Umbilical cord (tissue), 2 donors: ENCODE data around the gene PTP4A2. TPM values are rescaled to one million over a fixed set of nuclear protein-coding genes. Genes with fewer than 3 reads are reported as not detected.
"Not testable (repeated sequence)": the region's sequence is repeated elsewhere in the genome, so short reads cannot be mapped to it uniquely, and the experiment has no call there.

Experiments
- DNase-seq: peaks from one replicate; pipeline ENCODE4 v3.0.0-alpha.2; 2015; ENCODE audit warnings: low spot score
- total RNA-seq: library from RNA; depleted of rRNA; stranded (reverse); fragments of >200 nt; gene quantifications from one replicate; pipeline ENCODE4 v1.2.3, GENCODE V29; 2014; ENCODE audit warnings: low replicate concordance; ENCODE audit not compliant: insufficient read depth

The PTP4A2 gene
- total RNA-seq, 1 donor from 2014 or later, result 544 TPM

DNA sequence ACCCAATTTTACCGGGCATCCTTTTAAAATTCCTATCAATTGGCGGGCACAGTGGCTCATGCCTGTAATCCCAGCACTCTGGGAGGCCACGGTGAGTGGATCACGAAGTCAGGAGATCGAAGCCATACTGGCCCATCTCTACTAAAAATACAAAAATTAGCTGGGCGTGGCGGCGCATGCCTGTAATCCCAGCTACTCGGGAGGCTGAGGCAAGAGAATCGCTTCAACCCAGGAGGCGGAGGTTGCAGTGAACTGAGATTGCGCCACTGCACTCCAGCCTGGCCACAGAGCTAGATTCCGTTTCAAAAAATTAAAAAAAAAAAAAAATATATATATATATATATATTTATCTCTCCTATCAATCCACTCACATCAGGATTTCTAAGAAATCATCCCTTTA is 12.3 kb downstream of the PTP4A2 start:
- not testable (repeated sequence) for DNase-seq

DNA sequence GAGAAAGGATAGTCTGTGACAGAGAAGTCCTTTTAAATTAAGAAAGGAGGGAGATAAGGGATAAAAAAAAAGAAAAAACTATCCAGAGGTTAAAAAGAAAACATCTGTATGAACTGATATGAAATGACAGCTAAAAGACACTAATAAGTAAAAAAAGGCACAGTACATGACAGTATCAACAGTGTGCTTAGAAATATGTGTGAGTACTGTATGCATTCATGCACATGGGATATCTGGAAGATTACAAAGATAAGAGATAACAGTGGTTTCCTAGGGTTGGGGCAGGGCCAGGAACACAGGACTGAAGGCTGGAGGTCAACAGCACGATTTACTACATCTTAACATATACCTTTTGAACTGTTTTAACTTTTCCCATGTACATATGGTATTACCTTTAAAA is 13.3 kb downstream of the PTP4A2 start:
- peak; percentile 49 for DNase-seq

DNA sequence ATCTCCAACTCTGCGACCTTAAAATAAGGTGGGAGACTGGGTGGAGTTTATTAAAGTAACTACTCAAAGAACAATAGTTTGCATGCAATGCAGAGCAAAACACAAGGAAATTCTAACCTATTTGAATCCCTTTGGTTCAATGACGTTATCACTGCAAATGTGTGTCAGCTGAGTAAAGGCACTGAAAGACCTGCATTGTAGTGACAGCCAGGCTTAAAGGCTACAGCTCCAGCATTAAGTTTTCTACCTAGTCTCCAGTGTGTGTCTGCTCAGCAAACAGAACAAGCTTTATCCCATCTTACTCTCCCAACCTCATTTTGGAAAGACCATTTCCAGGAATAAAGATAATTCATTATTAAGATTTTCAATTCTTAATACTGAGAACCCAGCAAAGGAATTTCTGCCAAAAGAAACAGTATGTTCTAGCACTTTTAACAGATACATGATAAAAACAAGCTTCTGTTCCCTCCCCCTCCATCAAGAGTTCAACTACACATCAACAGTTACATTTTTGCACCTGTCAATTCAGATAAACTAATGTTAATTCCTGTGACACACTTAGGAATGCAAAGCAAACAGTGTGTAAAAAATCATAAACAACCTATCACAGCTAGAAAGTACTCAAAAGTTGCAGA is 14.2 kb downstream of the PTP4A2 start:
- DNase-seq, result peak; percentile 39

DNA sequence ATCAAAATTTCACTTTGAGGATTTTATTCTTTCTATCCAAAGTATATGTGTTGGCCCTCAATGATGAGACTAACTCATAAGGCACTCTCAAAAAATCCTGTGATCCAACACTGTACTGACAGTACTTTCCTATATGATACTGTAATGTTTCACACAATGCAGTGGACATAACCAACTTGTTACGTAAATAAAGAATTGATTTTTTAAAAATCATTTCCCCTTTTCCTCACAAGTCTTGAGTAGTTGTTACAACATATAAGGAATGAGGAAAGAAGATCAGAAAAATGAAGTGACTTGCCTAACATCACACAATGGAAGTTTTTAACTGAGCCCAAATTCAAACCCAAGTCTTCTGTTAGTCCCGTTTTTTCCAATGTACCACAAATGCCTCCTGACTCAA is 17.2 kb downstream of the PTP4A2 start:
- no peak for DNase-seq

DNA sequence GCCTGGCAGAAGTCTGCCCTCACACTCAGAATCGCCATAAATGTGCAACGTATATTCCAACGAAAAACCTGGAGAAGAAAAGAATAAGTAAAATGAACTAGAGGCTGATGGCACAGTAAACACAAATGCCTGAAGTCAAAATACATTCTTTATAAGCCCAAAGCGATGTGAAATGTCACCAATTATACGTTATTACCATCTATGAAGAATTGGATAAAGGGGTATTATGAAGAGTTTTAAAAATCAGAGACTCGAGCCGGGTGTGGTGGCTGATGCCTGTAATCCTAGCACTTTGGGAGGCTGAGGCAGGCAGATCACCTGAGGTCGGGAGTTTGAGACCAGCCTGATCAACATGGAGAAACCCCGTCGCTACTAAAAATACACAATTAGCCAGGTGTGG is 18.6 kb downstream of the PTP4A2 start:
- DNase-seq, result no peak

DNA sequence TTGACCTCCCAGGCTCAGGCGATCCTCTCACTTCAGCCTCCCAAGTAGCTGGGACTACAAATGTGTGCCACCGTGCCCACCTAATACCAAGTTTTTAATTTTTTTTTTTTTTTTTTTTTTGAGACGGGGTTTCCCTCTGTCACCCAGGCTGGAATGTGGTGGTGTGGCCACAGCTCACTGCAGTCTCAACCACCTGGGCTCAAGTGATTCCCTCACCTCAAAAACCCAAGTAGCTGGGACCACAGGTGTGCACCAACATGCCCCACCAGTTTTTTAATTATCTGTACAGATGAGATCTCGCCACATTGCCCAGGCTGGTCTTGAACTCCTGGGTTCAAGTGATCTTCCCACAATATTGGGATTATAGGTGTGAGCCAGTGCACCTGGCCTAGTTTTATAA is 22.7 kb downstream of the PTP4A2 start:
- no peak for DNase-seq

DNA sequence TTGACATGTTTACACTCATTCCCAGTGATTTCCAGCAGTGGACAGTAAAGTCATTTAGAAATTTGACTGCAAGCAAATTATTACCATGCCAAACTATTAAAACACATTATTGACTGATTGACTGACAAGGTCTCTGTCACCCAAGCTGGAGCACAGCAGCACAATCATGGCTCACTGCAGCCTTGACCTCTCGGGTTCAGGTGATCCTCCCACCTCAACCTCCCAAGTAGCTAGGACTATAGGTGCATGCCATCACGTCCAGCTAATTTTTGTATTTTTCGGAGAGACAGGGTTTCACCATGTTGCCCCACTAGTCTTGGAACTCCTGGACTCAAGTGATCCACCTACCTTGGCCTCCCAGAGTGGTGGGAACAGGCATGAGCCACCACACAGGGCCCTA is 24.2 kb downstream of the PTP4A2 start:
- no peak for DNase-seq

DNA sequence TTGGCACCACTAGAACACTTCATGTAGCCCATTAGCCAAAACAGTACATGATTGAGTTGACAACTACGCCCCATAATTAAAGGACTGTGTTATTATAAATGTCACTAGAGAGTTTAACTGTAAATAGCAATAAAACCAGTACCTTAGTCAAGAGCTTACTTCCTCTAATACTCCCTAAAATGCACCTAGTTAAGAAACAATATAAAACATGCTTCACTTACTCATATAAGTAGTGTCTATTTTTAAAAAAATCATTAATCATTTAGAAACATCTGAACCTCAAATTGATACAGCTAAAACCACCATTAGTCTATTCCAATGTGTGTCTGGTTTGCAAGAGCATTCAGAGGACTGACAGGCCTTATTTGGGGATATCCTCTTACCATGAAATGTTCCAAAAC is 25.3 kb downstream of the PTP4A2 start:
- no peak for DNase-seq

DNA sequence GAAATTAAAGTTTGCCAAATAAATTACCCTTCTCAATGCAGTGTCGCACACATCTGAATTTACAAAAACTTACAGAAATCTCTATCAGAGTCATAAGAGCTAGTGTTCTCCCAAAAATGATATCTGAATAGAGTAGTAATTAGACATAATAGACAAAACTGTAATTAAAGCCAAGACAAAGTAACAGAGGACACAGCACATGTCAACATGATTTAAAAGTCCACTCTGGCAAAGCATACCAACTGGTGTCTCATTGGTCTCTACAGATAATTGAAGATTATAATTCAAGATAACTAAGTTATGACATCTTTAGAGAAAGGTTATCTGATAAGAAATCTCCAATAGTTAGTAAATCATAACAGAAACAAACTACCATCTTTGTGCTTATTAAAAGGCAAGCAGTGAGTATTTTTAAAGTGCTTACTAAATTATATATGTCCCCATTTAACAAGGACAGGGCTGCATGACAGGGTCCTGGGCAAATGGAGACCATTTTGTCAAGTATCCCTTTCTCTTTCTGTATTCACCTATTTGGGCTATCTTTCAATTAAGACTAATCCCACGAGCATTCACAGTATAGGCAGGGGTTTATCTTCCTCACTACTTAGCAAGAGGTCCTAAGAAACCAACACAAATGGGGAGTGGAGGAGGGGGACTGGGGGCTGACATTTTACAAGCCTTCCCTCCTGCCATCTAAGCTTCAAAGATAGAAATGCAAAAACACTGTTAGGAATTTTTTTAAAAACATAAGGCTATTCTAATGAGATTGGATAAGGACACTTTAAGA is 26.0 kb downstream of the PTP4A2 start:
- no peak for DNase-seq

DNA sequence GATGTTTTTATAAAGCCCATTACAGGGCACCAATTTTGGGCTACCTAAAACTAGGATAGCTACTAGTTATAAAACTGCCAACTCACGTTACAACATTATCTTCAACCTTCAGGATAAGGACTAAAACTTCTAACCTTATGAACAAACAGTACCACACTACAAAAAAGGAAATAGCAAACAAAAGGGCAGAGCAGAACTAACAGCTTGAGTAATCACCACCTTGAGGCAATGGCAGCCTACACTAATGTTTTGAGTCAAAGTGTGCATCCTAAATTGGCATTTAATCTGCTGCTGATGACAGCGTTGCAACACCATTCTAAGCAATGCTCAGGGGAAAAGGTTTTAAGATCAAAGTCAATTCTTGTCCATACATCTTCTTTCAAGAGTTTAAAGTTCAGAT is 27.2 kb downstream of the PTP4A2 start:
- no peak for DNase-seq

DNA sequence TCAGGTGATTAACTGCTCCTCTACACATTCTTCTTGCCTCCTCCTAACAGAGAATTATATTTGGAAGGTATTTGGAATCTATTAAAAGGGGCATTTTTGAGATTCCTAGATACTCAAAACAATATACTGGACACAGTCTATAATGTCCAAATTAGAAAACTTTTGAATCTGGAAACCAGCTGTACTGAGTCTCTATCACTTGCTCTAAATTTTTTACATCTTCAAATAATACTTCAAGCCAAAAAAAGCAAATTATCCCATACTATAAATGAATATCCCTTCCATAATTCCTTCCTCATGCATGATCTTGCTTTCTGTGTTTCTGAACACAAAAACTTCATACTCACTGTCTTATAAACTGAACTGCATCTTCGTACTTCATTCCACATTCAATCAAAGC is 28.5 kb downstream of the PTP4A2 start:
- no peak for DNase-seq

DNA sequence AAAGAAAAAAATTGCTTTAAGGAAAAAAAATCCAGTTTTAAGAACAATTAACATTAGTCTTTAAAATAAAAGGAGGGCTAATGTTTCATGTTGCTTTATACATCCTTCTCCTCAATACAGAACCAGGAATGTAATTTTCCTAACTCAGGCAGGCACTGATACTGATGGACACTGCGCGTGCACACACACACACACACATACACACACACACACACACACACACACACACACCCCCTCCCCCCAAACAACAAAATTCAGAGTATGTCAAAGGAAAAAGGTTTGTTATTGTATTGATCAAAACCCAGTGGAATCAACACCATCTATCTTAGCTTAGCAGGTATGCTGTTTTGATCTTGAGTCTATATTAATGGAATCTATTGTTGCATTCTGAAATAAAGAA is 31.6 kb downstream of the PTP4A2 start:
- no peak for DNase-seq

DNA sequence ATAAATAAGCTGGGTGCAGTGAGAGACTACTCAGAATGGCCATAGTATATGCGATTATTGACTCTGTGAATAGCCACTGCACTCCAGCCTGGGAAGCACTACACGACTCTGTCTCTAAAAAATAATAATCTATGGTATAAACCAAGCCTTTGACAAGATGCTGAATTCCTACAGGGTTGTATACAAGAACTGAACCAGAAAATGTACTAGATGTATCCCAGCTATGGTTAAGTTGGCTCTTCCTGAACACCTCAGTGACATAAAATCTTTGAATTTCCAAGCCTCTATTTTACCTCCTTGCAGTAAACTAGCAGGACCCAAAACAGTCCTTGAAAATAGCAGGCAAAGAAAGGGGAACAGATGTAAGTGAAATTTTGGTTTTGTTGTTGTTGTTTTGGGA is 32.5 kb downstream of the PTP4A2 start:
- no peak for DNase-seq

DNA sequence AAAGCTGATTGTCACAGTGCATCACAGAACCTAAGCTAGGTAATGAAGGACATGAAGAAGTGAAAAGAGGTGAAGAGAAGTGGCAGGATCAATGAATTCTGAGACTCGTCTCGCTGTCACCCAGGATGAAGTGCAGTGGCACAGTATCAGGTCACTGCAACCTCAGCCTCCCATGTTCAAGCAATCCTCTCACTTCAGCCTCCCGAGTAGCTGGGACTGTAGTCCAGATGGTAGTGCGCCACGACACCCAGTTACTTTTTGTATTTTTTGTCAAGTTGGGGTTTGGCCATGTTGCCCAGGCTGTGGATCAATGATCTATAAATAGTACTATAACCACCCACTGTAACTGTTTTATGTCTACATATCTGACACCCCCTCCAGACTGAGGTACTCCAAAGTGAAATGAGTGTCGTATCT is 33.1 kb downstream of the PTP4A2 start:
- DNase-seq, result no peak

DNA sequence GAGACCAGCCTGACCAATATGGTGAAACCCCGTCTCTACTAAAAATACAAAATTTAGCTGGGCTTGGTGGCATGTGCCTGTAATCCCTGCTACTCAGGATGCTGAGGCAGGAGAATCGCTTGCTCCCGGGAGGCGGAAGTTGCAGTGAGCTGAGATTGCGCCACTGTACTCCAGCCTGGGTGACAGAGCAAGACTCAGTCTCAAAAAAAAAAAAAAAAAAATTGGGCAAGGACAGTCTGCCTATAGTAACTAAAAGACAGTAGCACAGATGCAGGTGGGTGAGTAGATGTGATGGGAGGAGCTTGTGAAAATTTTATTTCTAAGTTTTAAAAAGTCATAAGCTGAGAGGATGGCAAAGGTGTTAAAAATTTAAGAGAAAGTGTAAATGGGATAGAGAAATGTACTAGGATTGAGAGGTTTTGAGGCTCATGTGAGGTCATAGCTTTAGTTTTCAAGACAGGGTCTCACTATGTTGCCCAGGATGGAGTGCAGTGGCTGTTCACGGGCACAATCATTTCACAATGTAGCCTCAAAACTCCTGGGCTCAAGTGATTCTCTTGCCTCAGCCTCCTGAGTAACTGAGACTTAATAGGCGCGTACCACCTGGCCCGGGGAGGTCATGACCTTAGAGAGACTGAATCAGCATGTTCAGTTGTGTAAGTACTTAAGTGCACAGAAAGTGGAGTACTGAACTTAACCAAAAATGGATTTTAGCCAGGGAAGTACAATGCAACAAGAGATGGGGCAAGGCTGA is 33.7 kb downstream of the PTP4A2 start:
- DNase-seq, result no peak

DNA sequence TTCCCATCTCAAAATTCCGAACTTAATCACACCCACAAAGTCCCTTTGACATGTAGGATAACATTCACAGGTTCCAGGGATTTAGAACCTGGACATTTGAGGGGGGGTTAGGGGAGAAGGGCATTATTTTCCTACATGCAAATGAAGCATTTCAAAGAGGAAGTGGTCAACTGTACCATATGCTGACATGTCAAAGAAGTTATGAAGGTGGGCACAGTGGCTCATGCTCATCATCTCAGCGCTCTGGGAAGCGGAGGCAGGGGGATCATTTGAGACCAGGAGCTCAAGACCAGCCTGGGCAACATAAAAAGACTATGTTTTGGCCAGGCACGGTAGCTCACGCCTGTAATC is 35.7 kb downstream of the PTP4A2 start:
- no peak for DNase-seq

DNA sequence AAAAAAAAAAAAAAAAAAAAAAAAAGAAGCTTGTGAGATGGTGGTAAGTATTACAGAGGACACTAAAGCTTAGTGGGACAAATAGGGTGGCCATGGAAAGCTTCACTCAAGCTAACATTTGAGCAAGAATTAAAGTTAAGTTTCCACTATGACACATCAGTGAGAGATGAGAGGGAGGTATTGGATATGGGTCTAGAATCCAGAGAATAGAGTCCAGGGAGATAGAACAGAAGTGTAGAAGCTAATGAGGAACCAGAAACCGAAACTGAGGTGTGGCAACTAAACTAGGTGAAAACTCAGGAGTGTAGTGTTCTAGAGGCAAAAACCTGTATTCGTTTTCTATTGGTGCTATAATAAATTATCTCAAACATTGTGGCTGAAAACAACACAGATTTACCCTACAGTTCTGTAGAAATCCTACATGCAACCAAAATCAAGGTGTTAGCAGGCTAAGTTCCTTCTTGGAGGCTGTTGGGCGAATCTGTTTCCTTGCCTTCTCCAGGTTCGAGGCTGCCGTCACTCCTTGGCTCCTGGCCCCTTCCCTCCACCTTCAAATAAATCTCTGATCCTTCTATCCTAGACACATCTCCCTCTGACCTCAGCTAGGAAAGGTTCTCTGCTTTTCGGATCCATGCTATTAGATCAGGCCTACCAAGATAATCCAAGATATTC is 36.2 kb downstream of the PTP4A2 start:
- DNase-seq, result no peak

DNA sequence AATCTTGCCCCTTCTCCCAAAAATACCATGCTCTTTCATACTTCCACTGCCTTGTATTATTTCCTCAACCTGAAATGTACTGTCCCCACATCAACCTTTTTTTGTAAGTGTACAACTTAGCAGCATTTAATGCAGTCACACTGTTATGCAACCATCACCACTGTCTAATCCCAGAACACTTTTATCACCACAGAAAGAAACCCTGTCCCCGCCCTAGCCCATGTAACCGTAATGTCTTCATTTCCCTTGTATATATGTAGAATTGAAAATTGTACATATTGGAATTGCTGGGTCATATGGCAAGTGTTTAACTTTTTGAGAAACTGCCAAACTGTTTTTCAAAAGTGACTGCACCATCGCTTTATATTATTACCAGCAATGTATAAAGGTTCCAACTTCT is 37.4 kb downstream of the PTP4A2 start:
- DNase-seq, result no peak

DNA sequence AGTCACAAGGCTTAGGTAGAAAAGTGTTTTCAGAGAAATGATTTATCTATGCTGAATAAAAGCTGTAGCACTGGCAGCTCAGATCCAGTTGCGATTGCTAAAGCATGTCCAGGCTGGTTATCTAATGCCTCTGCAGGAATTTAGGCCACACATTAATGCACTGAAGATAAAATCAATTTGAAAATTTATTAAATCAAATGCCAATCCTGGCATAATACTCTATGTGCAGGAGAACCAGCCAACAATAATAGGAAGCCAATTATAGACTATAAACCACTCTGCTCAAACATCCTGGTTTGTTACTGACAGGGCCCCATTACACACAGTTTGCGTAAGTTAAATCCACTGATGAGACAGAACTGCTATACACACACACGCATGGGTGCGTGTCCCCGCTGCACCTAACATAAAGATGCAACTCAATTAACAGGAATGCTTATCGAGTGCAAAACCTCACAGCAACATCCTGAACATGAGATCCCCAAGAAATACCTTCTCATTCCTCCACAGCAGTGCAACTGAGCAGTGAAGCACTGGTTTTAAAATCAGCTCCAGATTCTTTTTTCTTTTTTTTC is 40.6 kb downstream of the PTP4A2 start:
- DNase-seq, result peak; percentile 60

DNA sequence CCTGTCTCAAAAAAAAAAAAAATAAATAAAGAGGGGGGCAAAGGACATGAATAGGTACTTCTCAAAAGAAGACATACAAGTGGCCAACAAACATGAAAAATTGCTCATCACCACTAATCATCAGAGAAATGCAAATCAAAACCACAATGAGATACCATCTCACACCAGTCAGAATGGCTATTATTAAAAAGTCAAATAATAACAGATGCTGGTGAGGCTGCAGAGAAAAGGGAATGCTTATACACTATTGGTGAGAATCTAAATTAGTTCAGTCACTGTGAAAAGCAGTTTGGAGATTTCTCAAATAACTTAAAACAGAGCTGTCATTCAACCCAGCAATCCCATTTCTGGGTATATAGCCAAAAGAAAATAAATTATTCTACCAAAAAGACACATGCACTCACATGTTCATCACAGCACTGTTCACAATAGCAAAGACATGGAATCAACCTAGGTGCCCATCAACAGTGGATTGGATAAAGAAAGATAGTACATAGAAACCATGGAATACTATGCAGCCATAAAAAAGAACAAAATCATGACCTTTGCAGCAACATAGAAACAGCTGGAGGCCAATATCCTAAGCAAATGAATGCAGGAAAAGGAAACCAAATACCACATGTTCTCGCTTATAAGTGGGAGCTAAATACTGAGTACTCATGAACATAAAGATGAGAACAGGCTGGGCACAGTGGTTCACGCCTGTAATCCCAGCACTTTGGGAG is 42.5 kb downstream of the PTP4A2 start:
- not testable (repeated sequence) for DNase-seq

DNA sequence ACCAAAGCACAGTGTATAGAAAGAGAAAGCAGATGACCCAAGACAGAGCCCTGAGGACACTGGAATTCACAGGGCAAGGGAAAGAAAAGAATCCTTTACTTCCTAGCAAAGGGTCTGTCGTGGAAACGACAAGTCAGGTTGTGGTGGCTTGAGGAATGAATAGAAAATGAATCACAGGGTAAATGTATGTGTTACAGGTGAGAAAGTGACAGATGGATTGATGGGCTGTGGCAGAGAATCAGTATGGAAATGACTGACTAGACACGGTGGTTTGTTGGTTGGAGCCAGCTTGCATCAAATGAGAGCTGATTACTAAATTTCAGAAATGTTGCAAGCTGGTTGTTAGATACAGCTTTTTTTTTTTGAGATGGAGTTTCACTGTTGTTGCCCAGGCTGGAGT is 46.9 kb downstream of the PTP4A2 start:
- DNase-seq, result no peak
